Measurements from ENCODE around the gene ZNF319. TPM values are rescaled to one million over a fixed set of nuclear protein-coding genes. Genes with fewer than 3 reads are reported as not detected.

The ZNF319 gene
- total RNA-seq, 1 donor = 4.8 TPM

DNA sequence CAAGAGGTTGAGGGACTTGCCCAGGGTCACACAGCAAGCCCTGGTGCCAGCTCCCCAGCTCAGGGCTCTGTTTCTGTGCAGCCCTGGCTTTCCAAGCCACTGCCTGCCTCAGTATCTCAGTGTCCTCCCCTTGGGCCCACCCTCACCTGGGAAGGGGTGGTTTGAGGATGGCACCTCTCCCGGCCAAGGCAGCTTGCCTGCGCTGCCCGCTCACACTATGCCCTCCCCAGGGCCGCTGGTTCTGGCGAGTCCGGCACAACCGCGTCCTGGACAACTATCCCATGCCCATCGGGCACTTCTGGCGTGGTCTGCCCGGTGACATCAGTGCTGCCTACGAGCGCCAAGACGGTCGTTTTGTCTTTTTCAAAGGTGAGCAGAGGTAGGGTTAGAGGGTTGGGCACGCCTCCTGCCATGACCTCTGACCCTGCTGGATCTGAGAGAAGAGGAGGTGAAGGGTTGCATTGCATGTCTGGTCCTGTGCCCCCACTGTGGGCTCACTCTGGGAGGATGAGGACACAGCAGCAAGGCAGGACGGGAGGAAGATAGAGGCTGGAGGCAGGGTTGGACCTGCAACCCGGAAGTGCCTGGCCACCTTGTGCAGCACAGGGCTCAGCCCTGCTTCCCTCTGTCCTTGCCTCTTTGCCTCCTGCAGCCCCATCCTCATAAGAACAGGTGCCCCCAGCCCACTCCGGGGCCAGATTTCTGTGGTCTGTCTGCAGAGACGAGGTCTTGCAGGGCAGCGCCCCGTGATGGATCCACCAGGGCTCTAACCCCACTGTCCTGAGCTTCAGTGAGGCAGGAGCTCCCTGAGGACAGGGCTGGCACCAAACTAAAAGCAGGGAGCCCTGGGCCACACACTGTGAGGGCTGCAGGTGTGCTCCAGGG, 41.8 kb upstream of the ZNF319 start:
- no peak overlapping the region for H3K4me3 ChIP-seq (ENCODE audit: low read depth, low read length)
- no peak for DNase-seq (ENCODE audit: low read depth)
- TF ChIP-seq, protein P1, sequence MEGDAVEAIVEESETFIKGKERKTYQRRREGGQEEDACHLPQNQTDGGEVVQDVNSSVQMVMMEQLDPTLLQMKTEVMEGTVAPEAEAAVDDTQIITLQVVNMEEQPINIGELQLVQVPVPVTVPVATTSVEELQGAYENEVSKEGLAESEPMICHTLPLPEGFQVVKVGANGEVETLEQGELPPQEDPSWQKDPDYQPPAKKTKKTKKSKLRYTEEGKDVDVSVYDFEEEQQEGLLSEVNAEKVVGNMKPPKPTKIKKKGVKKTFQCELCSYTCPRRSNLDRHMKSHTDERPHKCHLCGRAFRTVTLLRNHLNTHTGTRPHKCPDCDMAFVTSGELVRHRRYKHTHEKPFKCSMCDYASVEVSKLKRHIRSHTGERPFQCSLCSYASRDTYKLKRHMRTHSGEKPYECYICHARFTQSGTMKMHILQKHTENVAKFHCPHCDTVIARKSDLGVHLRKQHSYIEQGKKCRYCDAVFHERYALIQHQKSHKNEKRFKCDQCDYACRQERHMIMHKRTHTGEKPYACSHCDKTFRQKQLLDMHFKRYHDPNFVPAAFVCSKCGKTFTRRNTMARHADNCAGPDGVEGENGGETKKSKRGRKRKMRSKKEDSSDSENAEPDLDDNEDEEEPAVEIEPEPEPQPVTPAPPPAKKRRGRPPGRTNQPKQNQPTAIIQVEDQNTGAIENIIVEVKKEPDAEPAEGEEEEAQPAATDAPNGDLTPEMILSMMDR (IDR thresholded peaks at IDR 0.05; ENCODE audit: insufficient read depth, low read length) = no peak

DNA sequence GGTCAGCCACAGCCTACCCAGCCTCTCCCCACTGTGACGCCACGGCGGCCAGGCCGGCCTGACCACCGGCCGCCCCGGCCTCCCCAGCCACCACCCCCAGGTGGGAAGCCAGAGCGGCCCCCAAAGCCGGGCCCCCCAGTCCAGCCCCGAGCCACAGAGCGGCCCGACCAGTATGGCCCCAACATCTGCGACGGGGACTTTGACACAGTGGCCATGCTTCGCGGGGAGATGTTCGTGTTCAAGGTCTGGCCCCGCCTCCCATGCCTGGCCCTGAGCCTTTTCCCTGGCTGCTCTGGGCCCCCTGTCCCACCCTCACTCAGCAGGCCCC, 41.1 kb upstream of the ZNF319 start:
- TF ChIP-seq, protein P1 (IDR thresholded peaks at IDR 0.05; ENCODE audit: insufficient read depth, low read length) = no peak
- H3K4me3 ChIP-seq (ENCODE audit: low read depth, low read length) = no peak overlapping the region
- DNase-seq (ENCODE audit: low read depth) = no peak

DNA sequence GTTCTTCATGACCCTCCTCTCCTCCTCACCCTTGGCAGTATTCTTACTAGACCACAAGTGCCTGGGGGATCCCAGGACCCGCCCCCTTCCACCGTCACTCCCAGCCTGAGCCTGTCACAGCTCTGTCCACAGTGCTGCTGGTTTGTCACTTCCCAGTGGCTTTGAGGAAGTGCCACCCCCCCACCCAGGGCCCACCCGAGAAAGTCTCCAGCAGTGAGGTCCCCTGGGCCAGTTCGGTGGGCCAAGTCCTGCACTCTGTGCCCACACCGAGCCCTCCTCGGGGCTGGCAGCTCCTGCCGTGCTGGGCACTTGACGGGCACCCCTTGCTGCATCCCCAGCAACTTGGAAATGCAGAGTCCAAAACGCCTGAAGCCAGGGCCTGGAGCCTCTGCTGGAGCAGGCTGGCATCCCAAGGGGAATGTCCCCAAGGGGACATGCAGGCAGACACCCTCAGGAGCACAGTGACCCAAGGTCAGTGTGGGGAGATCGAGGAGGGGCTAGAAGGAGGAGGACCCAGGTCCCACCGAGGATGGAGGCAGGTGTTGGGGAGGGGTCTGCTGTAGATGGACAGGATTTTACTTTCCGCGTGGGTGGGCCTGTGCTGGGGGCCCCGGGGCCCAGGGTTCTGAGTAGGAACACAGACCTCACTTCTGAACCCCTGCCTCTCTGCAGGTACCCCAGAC, 40.6 kb upstream of the ZNF319 start:
- TF ChIP-seq, protein P1 (IDR thresholded peaks at IDR 0.05; ENCODE audit: insufficient read depth, low read length) = no peak
- DNase-seq (ENCODE audit: low read depth) = no peak
- H3K4me3 ChIP-seq (ENCODE audit: low read depth, low read length) = no peak overlapping the region

DNA sequence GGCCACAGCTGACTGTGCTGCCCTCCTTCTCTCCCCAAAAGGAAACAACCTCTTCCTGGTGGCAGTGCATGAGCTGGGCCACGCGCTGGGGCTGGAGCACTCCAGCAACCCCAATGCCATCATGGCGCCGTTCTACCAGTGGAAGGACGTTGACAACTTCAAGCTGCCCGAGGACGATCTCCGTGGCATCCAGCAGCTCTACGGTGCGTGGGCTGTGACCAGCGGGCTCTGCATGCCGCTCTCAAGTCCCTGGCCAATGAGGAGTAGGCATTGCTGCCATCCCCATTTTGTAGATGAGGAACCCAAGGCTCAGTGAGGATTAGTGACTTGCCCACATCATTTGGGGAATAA, 40.0 kb upstream of the ZNF319 start:
- no peak for DNase-seq (ENCODE audit: low read depth)
- TF ChIP-seq, protein P1 (IDR thresholded peaks at IDR 0.05; ENCODE audit: insufficient read depth, low read length) = no peak
- no peak overlapping the region for H3K4me3 ChIP-seq (ENCODE audit: low read depth, low read length)

DNA sequence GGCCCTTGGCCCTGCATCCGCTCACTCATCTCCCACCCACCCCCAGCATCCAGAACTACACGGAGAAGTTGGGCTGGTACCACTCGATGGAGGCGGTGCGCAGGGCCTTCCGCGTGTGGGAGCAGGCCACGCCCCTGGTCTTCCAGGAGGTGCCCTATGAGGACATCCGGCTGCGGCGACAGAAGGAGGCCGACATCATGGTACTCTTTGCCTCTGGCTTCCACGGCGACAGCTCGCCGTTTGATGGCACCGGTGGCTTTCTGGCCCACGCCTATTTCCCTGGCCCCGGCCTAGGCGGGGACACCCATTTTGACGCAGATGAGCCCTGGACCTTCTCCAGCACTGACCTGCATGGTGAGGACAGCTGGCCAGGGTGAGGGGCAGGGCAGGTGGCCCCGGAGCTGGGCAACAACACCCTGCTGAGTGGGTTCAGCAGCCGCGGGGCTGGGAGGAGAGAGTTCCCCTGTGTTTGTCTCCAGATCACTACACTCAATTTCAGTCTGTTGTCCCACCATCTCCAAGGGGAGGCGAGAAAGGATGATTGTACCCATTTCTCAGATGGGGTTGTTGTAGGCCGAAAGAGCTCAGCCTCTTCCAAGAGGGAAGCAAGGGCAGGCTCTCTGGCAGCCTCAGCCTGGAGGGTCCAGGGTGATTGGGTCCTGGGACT, 39.5 kb upstream of the ZNF319 start:
- DNase-seq (ENCODE audit: low read depth) = no peak
- TF ChIP-seq, protein P1 (IDR thresholded peaks at IDR 0.05; ENCODE audit: insufficient read depth, low read length) = no peak
- no peak overlapping the region for H3K4me3 ChIP-seq (ENCODE audit: low read depth, low read length)

DNA sequence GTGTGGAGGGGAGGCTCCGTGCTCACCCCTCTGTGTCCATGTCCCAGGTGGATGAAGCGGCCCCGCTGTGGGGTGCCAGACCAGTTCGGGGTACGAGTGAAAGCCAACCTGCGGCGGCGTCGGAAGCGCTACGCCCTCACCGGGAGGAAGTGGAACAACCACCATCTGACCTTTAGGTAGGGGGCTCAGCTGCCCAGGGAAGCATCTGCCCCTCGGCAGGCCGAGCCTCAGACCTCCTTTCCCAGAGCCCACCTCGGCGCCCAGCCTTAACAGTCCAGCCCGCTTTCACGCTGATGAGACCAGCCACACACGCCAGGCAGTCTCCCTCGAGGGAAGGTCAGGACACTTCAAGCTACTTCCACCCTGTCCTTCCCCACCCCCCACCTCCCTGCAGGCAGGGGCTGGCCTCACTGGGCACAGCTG, 37.8 kb upstream of the ZNF319 start:
- no peak for DNase-seq (ENCODE audit: low read depth)
- no peak overlapping the region for H3K4me3 ChIP-seq (ENCODE audit: low read depth, low read length)
- TF ChIP-seq, protein P1 (IDR thresholded peaks at IDR 0.05; ENCODE audit: insufficient read depth, low read length) = no peak
